BJ (cell line): ENCODE measurements around the gene ZBTB32. TPM values are rescaled to one million over a fixed set of nuclear protein-coding genes. Genes with fewer than 3 reads are reported as not detected.

Source experiments
- CTCF ChIA-PET: fragments of 350-600 bp; formaldehyde crosslinking; extraction: SDS; loops from one replicate; lab custom pipeline; 2021; ENCODE audit warnings: antibody characterized with exemption, inconsistent platforms; lab: Yijun Ruan, JAX
- POLR2A ChIA-PET: fragments of 300-600 bp; sonication (Branson Sonifier 250); formaldehyde crosslinking; extraction: SDS; loops from one replicate; lab custom pipeline; 2021; ENCODE audit warnings: antibody characterized with exemption; lab: Charles Lee
- DNase-seq: peaks from one replicate; pipeline ENCODE4 v3.0.0-alpha.2; 2011; ENCODE audit warnings: low read depth
- H3K27me3 ChIP-seq: 2 replicates; pipeline ENCODE4 v1.6.0; 2011; ENCODE audit warnings: low read length; ENCODE audit not compliant: control insufficient read depth, insufficient read depth
- H3K36me3 ChIP-seq: 2 replicates; pipeline ENCODE4 v1.5.1; 2011; ENCODE audit warnings: low read length; ENCODE audit not compliant: control insufficient read depth, insufficient read depth
- H3K4me3 ChIP-seq: 2 replicates; pipeline ENCODE4 v1.5.1; 2011; ENCODE audit warnings: low read depth, mild to moderate bottlenecking, control low read depth, low read length
- CTCF ChIP-seq: IDR thresholded peaks from 2 replicates; pipeline ENCODE4 v1.5.1; 2011; ENCODE audit warnings: low read depth, mild to moderate bottlenecking, control low read depth, inconsistent platforms, low read length, moderate library complexity; ENCODE audit not compliant: insufficient read depth
- polyA plus RNA-seq: library from polyadenylated mRNA; depleted of rRNA; stranded (reverse); fragments of >200 nt; gene quantifications from 2 replicates; pipeline ENCODE4 v1.2.3, GENCODE V29; 2011

ZBTB32 gene
- polyA plus RNA-seq, 1 experiment = not detected

- Histone ChIP-seq H3K27me3 (peaks cover 2% of the 10 kb centered on the region), H3K4me3 (no peak overlapping the region), H3K36me3 (no peaks in the 10 kb centered on the region)
- no peak for DNase-seq
- CTCF ChIA-PET = interaction anchor here (0.8 to 3.2 kb wide), 14 partner anchors 9 to 239 kb away, joined by 3 to 30 read pairs (median 4); partner anchors contain the start of genes PRODH2 and ZBTB32
- POLR2A ChIA-PET = no interaction called here
- TF ChIP-seq CTCF = peak; percentile 99
Measured at GRCh38 chr19:35693835-35694599, 10.3 kb upstream of the ZBTB32 start.

- peaks cover 2% of the 10 kb centered on the region for H3K27me3 ChIP-seq
- CTCF ChIA-PET = interaction anchor here (0.9 to 1.6 kb wide), 3 partner anchors 18 to 185 kb away, joined by 3 to 4 read pairs (median 3); no protein-coding TSS in a partner anchor
- no peaks in the 10 kb centered on the region for H3K36me3 ChIP-seq
- no peak for TF ChIP-seq CTCF
- no peak overlapping the region for H3K4me3 ChIP-seq
- no peak for DNase-seq
- POLR2A ChIA-PET = no interaction called here
Measured at GRCh38 chr19:35695895-35696422, 8.4 kb upstream of the ZBTB32 start.

GRCh38 chr19:35696835-35697234, 7.5 kb upstream of the ZBTB32 start:
- no peaks in the 10 kb centered on the region for H3K36me3 ChIP-seq
- H3K27me3 ChIP-seq = peaks cover 2% of the 10 kb centered on the region
- ChIA-PET CTCF (interaction anchor here (0.9 to 1.6 kb wide), 4 partner anchors 17 to 186 kb away, joined by 3 to 6 read pairs (median 4); no protein-coding TSS in a partner anchor), POLR2A (no interaction called here)
- TF ChIP-seq CTCF = no peak
- no peak for DNase-seq
- H3K4me3 ChIP-seq = no peak overlapping the region

GRCh38 chr19:35702223-35703012, 1.9 kb upstream of the ZBTB32 start:
- Histone ChIP-seq H3K27me3 (no peaks in the 10 kb centered on the region), H3K36me3 (no peaks in the 10 kb centered on the region), H3K4me3 (peak overlapping the region; percentile 58)
- POLR2A ChIA-PET = interaction anchor here (0.6 kb wide), 1 partner anchor 68 kb away, joined by 8 read pairs; no protein-coding TSS in a partner anchor
- CTCF ChIA-PET = interaction anchor here (0.7 to 4.4 kb wide), 6 partner anchors 9 to 117 kb away, joined by 3 to 30 read pairs (median 5); no protein-coding TSS in a partner anchor
- no peak for TF ChIP-seq CTCF
- DNase-seq = peak; percentile 83

- no peaks in the 10 kb centered on the region for H3K36me3 ChIP-seq
- no peaks in the 10 kb centered on the region; the same call in 1 of the 2 replicates for H3K27me3 ChIP-seq
- TF ChIP-seq CTCF = no peak
- no peak overlapping the region for H3K4me3 ChIP-seq
- POLR2A ChIA-PET = no interaction called here
- CTCF ChIA-PET = interaction anchor here (1.9 to 4.4 kb wide), 3 partner anchors 10 to 117 kb away, joined by 6 to 30 read pairs (median 11); no protein-coding TSS in a partner anchor
- no peak for DNase-seq
Measured at GRCh38 chr19:35703343-35703742, 1.0 kb upstream of the ZBTB32 start.
